T-cell (primary cell): ENCODE results near the gene CCDC85B. TPM values are rescaled to one million over a fixed set of nuclear protein-coding genes. Genes with fewer than 3 reads are reported as not detected.

ENCODE experiments used
- ATAC-seq, 4 experiments: fragments of 200-7000 bp in 3 of 4; fragments of 150-1000 bp in 1 of 4; cut with Tn5 transposase; replicated peaks in 1 of 4; 1 replicate in 3 of 4; 2 replicates in 1 of 4; pipeline ENCODE4 v1.10.0; 2021; ENCODE audit warnings: moderate library complexity in 3 of 4, mild to moderate bottlenecking in 2 of 4, moderate number of reproducible peaks in 1 of 4
- CTCF ChIA-PET, 2 donors: fragments of 300-600 bp; sonication (Branson Sonifier 250); formaldehyde crosslinking; loops; one replicate each; lab custom pipeline; 2022; ENCODE audit warnings: antibody characterized with exemption in 2 of 2; lab: Charles Lee
- POLR2A ChIA-PET, 2 donors: fragments of 300-600 bp; sonication (Branson Sonifier 250); formaldehyde crosslinking; loops; one replicate each; lab custom pipeline; 2022; ENCODE audit warnings: antibody characterized with exemption in 2 of 2; lab: Charles Lee
- DNase-seq, 35 experiments: peaks; one replicate each; pipeline versions ENCODE4 v3.0.0 to v3.0.0-alpha.2; 2013 to 2023
- H3K27ac ChIP-seq: one replicate; pipeline ENCODE4 v1.5.1; 2013; ENCODE audit warnings: low read length
- H3K27me3 ChIP-seq, 2 experiments: replicated peaks in 1 of 2; 1 replicate in 1 of 2; 2 replicates in 1 of 2; pipeline versions ENCODE4 v1.6.1 to v1.7.0; 2013; ENCODE audit warnings: low read length in 1 of 2, mixed read lengths in 1 of 2; ENCODE audit not compliant: control insufficient read depth in 2 of 2, insufficient read depth in 2 of 2; ENCODE audit errors: extremely low read depth in 1 of 2
- H3K36me3 ChIP-seq, 2 donors: 1 replicate in 1 of 2; 2 replicates in 1 of 2; pipeline versions ENCODE4 v1.6.1 to v1.7.0; 2013; ENCODE audit warnings: low read length in 1 of 2; ENCODE audit not compliant: control insufficient read depth in 2 of 2, insufficient read depth in 1 of 2; ENCODE audit errors: extremely low read depth in 1 of 2
- H3K4me1 ChIP-seq, 2 experiments: 1 replicate in 1 of 2; 2 replicates in 1 of 2; pipeline versions ENCODE4 v1.6.1 to v1.7.0; 2013; ENCODE audit warnings: low read length in 2 of 2, mixed read lengths in 1 of 2; ENCODE audit not compliant: insufficient read depth in 2 of 2, control insufficient read depth in 1 of 2; ENCODE audit errors: extremely low read depth in 1 of 2
- H3K4me3 ChIP-seq, 2 donors: 1 replicate in 1 of 2; 2 replicates in 1 of 2; pipeline versions ENCODE4 v1.5.1 to v1.7.0; 2013; ENCODE audit warnings: mild to moderate bottlenecking in 2 of 2, low read length in 1 of 2, moderate library complexity in 1 of 2; ENCODE audit not compliant: control insufficient read depth in 1 of 2; ENCODE audit errors: extremely low read depth in 1 of 2
- H3K9me3 ChIP-seq: 2 replicates; pipeline ENCODE4 v1.7.0; 2013
- H3K27ac Mint-ChIP-seq, 2 donors: one replicate each; pipeline ENCODE4 v1.8.0; 2020 to 2021; ENCODE audit warnings: mild to moderate bottlenecking in 2 of 2, mixed read lengths in 2 of 2
- H3K27me3 Mint-ChIP-seq, 2 donors: one replicate each; pipeline ENCODE4 v1.8.0; 2021 to 2022; ENCODE audit warnings: mixed read lengths in 2 of 2
- H3K36me3 Mint-ChIP-seq: one replicate; pipeline ENCODE4 v1.8.0; 2021; ENCODE audit warnings: mixed read lengths
- H3K4me1 Mint-ChIP-seq, 3 donors: one replicate each; pipeline ENCODE4 v1.8.0; 2020 to 2022; ENCODE audit warnings: mixed read lengths in 3 of 3, mild to moderate bottlenecking in 1 of 3
- H3K4me3 Mint-ChIP-seq, 3 donors: one replicate each; pipeline ENCODE4 v1.8.0; 2020 to 2022; ENCODE audit warnings: mild to moderate bottlenecking in 3 of 3, mixed read lengths in 3 of 3, moderate library complexity in 3 of 3
- H3K9me3 Mint-ChIP-seq, 3 donors: one replicate each; pipeline ENCODE4 v1.8.0; 2020 to 2022; ENCODE audit warnings: mixed read lengths in 3 of 3
- WGBS: methylation state at CpG from one replicate; pipeline ENCODE4 v1.1.5; 2013; ENCODE audit warnings: missing lambda C conversion rate; ENCODE audit not compliant: insufficient coverage; 5-methylcytosine and 5-hydroxymethylcytosine counted together
- total RNA-seq, 35 experiments: library from RNA in 6 of 35; stranded (reverse) in 6 of 35; fragments of 120-200 nt in 1 of 35; gene quantifications; one replicate each; pipeline versions ENCODE4 v1.2.1 to v1.2.4 and lab custom pipeline; 2013 to 2026

CCDC85B gene
- total RNA-seq, 5 donors from 2014 or later (not counting 1 experiment from before 2014, with no cell fraction given): 20.3 to 39.0 (median 37.4) TPM

DNA sequence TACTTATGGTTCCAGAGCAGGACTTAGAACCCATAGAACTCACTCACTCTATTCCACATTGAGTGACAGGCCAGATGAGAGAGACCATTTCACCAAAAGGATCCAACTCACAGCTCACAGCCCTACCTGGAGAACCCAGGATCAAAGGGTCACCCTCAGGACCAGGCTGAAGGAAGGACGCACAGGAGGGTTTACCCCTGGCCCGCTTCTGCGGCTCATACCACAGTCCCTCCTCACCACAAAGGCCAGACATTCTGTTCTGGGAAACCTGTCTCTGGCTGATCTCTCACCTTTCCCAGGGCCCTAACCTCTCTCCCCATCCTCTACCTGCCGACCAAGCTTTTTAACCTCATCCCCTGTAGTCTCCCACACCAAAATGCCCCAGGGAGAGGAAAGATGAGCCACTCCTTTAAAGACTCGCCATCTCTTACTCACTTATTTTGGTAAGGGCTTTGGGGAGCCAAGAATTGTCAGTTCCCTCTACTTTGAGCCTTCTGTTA lies 5.1 kb downstream of the CCDC85B start:
- H3K27ac Mint-ChIP-seq: peak overlapping the region; percentile 67 to 69
- Histone ChIP-seq H3K4me1 (peaks cover 24 to 58% of the 10 kb centered on the region in 2 experiments), H3K27me3 (peaks cover 0 to 14% of the 10 kb centered on the region in 2 experiments), H3K4me3 (no peak overlapping the region), H3K9me3 (no peaks in the 10 kb centered on the region), H3K36me3 (no peaks in the 10 kb centered on the region), H3K27ac (no peak overlapping the region)
- no peaks in the 10 kb centered on the region for H3K36me3 Mint-ChIP-seq
- ChIA-PET POLR2A (no interaction called here), CTCF (interaction anchor here in 1 of 2 donors (0.5 kb wide), 1 partner anchor 514 kb away, joined by 3 read pairs; no protein-coding TSS in a partner anchor)
- peaks cover 27 to 44% (median 37%) of the 10 kb centered on the region in 3 donors for H3K4me1 Mint-ChIP-seq
- no peak overlapping the region for H3K4me3 Mint-ChIP-seq
- WGBS: 97% methylated on average over 3 of the region's 5 CpGs
- no peak for ATAC-seq
- H3K9me3 Mint-ChIP-seq: no peaks in the 10 kb centered on the region
- peaks cover 0 to 3% of the 10 kb centered on the region in 2 donors for H3K27me3 Mint-ChIP-seq
- DNase-seq: no peak

DNA sequence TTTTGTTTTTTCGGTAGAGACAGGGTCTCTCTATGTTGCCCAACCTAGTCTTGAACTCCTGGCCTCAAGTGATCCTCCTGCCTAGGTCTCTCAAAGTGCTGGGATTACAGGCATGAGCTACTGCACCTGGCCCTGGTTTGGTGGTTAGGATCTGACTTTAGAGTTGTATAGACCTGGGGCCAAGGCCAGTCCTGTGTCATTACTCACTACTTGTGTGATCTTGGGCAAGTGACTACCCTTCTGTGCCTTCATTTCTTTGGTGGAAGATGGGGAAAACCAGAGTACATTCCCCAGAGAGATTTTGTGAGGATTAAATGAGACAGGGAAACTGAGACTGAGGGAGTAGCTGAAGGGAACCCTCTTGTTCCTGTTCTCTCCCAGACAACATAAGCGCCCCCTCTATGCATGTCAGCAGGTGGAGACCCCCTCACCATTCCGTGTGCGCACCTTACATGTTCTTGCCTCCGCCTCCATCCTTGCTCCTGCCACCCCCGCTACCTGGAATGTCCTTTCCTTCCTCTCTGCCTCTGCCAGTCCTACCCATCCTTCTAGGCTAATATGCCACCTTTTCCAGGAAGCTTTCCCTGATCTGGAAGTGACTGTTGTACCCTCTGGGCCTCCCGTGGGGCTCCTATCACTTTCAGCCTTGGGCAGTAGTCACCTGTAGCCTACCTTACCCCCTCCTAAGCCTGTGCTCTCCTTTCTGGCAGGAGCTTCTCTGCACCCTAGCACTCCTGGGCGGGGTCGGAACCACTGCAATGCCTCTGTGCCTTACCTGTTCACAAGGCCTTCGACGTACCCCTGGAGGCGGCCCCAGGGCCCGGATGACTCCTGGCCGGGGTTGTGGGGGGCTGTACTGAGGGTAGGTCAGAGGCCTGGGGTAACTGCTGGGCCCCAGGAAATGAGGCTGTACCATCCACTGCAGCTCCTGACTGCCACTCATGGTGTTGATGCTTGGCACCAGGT lies 5.8 kb downstream of the CCDC85B start:
- ChIA-PET CTCF (interaction anchor here in 1 of 2 donors (0.7 kb wide), 1 partner anchor 493 kb away, joined by 4 read pairs; no protein-coding TSS in a partner anchor), POLR2A (no interaction called here)
- WGBS: 93% methylated on average over 10 of the region's 14 CpGs
- H3K27ac Mint-ChIP-seq: no peak overlapping the region
- H3K4me1 ChIP-seq: peaks cover 24 to 63% of the 10 kb centered on the region in 2 experiments
- no peaks in the 10 kb centered on the region for H3K36me3 Mint-ChIP-seq
- H3K9me3 ChIP-seq: no peaks in the 10 kb centered on the region
- H3K4me3 Mint-ChIP-seq: peak overlapping the region in 1 of 3 donors; percentile 13
- H3K4me1 Mint-ChIP-seq: peaks cover 32 to 45% (median 37%) of the 10 kb centered on the region in 3 donors
- no peak for ATAC-seq
- H3K9me3 Mint-ChIP-seq: no peaks in the 10 kb centered on the region
- no peak overlapping the region for H3K27ac ChIP-seq
- no peak for DNase-seq
- H3K4me3 ChIP-seq: no peak overlapping the region
- peaks cover 0 to 17% of the 10 kb centered on the region in 2 experiments for H3K27me3 ChIP-seq
- no peaks in the 10 kb centered on the region for H3K36me3 ChIP-seq
- peaks cover 0 to 3% of the 10 kb centered on the region in 2 donors for H3K27me3 Mint-ChIP-seq

DNA sequence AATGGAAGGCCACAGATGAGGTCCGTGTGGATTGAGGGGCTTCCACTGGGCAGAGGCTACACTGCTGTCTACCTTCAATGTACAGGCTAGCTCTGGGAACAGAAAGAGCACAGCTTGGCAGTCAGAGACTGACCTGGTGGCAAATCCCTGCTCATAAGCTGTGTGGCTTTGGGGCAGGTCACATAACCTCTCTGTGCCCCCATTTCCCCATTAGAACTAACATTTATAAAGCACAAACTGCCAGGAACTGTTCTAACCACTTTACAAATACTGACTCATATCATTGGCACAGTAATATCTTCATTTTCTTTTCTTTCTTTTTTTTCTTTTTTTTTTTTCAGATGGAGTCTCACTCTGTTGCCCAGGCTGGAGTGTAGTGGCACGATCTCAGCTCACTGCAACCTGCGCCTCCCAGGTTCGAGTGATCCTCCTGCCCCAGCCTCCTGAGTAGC lies 6.6 kb downstream of the CCDC85B start:
- Mint-ChIP-seq H3K27me3 (peaks cover 0 to 3% of the 10 kb centered on the region in 2 donors), H3K27ac (no peak overlapping the region), H3K4me1 (peaks cover 29 to 44% (median 31%) of the 10 kb centered on the region in 3 donors), H3K4me3 (no peak overlapping the region), H3K9me3 (no peaks in the 10 kb centered on the region), H3K36me3 (no peaks in the 10 kb centered on the region)
- H3K4me1 ChIP-seq: peaks cover 19 to 60% of the 10 kb centered on the region in 2 experiments
- 100% methylated on average over 1 of the region's 4 CpGs for WGBS
- H3K4me3 ChIP-seq: no peak overlapping the region
- no peak for ATAC-seq
- H3K9me3 ChIP-seq: no peaks in the 10 kb centered on the region
- DNase-seq: no peak
- no peaks in the 10 kb centered on the region for H3K36me3 ChIP-seq
- no peak overlapping the region for H3K27ac ChIP-seq
- POLR2A ChIA-PET: no interaction called here
- CTCF ChIA-PET: interaction anchor here in 1 of 2 donors (0.7 to 0.8 kb wide), 2 partner anchors 12 to 494 kb away, joined by 3 to 4 read pairs; no protein-coding TSS in a partner anchor
- H3K27me3 ChIP-seq: peaks cover 0 to 23% of the 10 kb centered on the region in 2 experiments

DNA sequence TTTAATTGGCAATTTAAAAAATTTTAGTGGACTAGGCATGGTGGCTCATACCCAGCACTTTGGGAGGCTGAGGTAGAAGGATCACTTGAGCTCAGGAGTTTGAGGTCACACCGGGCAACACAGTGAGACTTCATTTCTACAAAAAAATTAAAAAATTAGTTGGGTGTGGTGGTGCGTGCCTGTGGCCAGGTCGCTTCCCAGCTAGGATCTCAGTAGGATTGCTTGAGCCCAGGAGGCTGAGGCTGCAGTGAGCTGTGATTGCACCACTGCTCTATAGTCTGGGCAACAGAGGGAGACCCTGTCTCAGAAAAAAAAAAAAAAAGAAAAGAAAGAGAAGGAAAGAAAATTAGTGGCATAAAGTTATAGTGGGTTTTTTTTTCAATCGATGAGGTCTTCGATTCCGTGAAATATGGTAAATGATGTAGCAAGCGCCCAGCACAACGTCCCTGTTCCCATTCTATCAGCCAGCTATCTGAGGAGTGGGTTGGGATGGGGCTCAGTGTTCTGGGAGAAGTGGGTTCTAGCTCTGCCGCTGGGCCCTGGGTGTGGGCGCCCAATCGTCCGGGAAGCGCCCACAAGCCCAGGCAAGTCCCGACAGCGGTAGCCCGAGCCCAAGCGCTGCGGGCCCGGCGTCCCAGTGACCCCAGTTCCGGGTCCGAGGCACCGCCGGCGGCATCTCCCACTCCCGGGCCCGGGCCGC lies 8.3 kb downstream of the CCDC85B start:
- H3K4me3 ChIP-seq: no peak overlapping the region
- Mint-ChIP-seq H3K27me3 (peaks cover 0 to 3% of the 10 kb centered on the region in 2 donors), H3K36me3 (no peaks in the 10 kb centered on the region), H3K9me3 (no peaks in the 10 kb centered on the region), H3K4me3 (peak overlapping the region; percentile 56 to 78 (median 61)), H3K27ac (no peak overlapping the region), H3K4me1 (peaks cover 11 to 28% (median 13%) of the 10 kb centered on the region in 3 donors)
- DNase-seq (no peak), ATAC-seq (no peak)
- peaks cover 12 to 43% of the 10 kb centered on the region in 2 experiments for H3K4me1 ChIP-seq
- H3K27me3 ChIP-seq: peaks cover 0 to 31% of the 10 kb centered on the region in 2 experiments
- H3K9me3 ChIP-seq: no peaks in the 10 kb centered on the region
- CTCF ChIA-PET: interaction anchor here (0.8 to 1.1 kb wide), 2 partner anchors 8 to 9 kb away, joined by 3 to 4 read pairs; partner anchors contain the start of gene CCDC85B (in 1 of the 2)
- no peak overlapping the region for H3K27ac ChIP-seq
- H3K36me3 ChIP-seq: no peaks in the 10 kb centered on the region
- POLR2A ChIA-PET: interaction anchor here (0.6 to 1.8 kb wide), 5 partner anchors 8 to 256 kb away, joined by 3 to 14 read pairs (median 3); partner anchors contain the start of gene CCDC85B (in 1 of the 2)
- WGBS: 24% methylated on average over 25 of the region's 28 CpGs

DNA sequence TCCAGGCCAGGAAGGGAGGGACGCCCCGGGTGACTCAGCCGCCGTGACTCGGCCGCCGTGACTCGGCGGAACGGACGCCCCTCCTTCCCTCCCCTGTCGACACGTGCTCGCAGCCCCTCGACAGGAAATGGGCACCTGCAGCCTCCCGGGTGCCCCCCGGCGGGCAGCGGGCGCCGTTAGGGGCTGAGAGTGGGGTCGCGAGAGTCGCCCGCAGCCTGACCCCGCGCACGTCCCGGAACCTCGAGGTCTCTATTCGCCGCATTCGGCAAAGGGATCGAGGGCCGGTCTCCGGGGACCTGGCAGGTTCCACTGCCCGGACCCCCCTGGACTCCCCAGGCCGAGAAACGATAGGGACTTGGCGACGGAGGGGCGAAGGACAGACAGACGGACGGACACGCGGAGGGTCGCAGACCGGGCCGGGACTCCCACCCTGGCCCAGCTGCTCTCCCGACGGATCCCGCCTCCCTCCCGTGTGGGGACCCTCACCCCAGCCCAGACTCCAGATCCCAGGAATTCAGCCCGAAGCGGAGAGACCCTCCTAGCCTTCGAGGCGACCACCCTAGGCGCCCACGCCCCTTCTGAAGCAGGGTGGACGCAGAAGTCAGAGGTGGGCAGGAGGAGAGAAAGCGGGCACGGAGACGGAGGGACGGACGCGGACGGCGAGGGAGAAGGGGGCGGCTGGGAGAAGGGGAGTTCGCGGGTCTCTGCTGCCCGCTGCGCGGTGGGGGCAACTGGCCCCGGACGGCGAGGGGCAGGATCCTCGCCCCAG lies 9.1 kb downstream of the CCDC85B start:
- Mint-ChIP-seq H3K27ac (no peak overlapping the region), H3K9me3 (no peaks in the 10 kb centered on the region), H3K36me3 (no peaks in the 10 kb centered on the region), H3K4me3 (peak overlapping the region; percentile 52 to 64 (median 64)), H3K27me3 (peaks cover 0 to 3% of the 10 kb centered on the region in 2 donors), H3K4me1 (peaks cover 5 to 22% (median 6%) of the 10 kb centered on the region in 3 donors)
- WGBS: 2% methylated on average over 69 of the region's 78 CpGs
- Histone ChIP-seq H3K4me3 (peak overlapping the region; percentile 39 to 65), H3K27me3 (peaks cover 0 to 31% of the 10 kb centered on the region in 2 experiments), H3K36me3 (no peaks in the 10 kb centered on the region), H3K9me3 (no peaks in the 10 kb centered on the region), H3K4me1 (peaks cover 7 to 36% of the 10 kb centered on the region in 2 experiments), H3K27ac (no peak overlapping the region)
- POLR2A ChIA-PET: interaction anchor here (0.9 to 1.8 kb wide), 2 partner anchors 9 to 256 kb away, joined by 3 to 13 read pairs; partner anchors contain the start of gene CCDC85B (in 1 of the 2)
- CTCF ChIA-PET: no interaction called here
- DNase-seq (peak in 6 of 35 experiments; percentile 15 to 59 (median 32)), ATAC-seq (peak in 2 of 4 experiments; percentile 17 to 24)
